Measurements from ENCODE around the gene PATJ. TPM values are rescaled to one million over a fixed set of nuclear protein-coding genes. Genes with fewer than 3 reads are reported as not detected.

The PATJ gene
- total and polyA plus RNA-seq, 2 of the 13 experiments (the other 11 are each of a cell fraction or from before 2014, with no cell fraction given) = 6.2 to 16.8 TPM

GRCh38 chr1:62140666-62141065 is 398.4 kb downstream of the PATJ start:
- WGBS (ENCODE audit: low lambda C conversion rate) = 41% methylated on average over 4 of the region's 4 CpGs

DNA sequence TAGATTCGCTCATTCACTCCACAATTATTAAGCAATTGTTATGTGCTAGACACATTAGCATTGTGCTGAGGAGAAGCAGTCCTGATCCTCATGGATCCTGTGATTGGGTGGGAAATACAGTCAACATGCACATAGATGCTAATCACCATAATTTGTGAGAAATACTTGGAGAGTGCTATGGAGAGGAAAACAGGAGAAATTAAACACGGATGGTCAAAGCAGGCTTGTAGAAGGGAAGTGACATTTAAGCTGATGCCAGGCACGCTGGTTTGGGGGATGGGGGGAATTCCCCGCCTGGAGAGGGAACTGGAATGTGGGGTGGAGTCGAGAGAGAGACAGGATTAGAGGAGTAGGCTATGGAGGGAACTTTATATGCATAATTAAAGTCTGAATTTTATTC is 400.2 kb downstream of the PATJ start:
- ATAC-seq = no peak
- no peak for FAIRE-seq
- H3K9ac ChIP-seq (ENCODE audit: insufficient read depth, low read depth, low read length) = no peak overlapping the region
- no peak overlapping the region for H2AFZ ChIP-seq (ENCODE audit: low read length)
- no peak for TF ChIP-seq TBX3 (IDR thresholded peaks at IDR 0.05; ENCODE audit: borderline replicate concordance)
- no peak for TF ChIP-seq HNRNPH1 (optimal IDR thresholded peaks at IDR 0.05; ENCODE audit: low read depth, low read length)
- no peak for TF ChIP-seq ZNF839 (CRISPR knock-in tag; IDR thresholded peaks at IDR 0.05; ENCODE audit: borderline replicate concordance)
- TF ChIP-seq MIXL1 (CRISPR knock-in tag; IDR thresholded peaks at IDR 0.05) = no peak
- no peak for TF ChIP-seq NCOA5 (CRISPR knock-in tag; IDR thresholded peaks at IDR 0.05)
- TF ChIP-seq, protein P1, sequence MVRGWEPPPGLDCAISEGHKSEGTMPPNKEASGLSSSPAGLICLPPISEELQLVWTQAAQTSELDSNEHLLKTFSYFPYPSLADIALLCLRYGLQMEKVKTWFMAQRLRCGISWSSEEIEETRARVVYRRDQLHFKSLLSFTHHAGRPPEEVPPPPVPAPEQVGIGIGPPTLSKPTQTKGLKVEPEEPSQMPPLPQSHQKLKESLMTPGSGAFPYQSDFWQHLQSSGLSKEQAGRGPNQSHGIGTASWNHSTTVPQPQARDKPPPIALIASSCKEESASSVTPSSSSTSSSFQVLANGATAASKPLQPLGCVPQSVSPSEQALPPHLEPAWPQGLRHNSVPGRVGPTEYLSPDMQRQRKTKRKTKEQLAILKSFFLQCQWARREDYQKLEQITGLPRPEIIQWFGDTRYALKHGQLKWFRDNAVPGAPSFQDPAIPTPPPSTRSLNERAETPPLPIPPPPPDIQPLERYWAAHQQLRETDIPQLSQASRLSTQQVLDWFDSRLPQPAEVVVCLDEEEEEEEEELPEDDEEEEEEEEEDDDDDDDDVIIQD (CRISPR knock-in tag; IDR thresholded peaks at IDR 0.05; ENCODE audit: low read depth) = no peak
- TF ChIP-seq ZNF121 (CRISPR knock-in tag; IDR thresholded peaks at IDR 0.05) = no peak
- TF ChIP-seq, protein P2, sequence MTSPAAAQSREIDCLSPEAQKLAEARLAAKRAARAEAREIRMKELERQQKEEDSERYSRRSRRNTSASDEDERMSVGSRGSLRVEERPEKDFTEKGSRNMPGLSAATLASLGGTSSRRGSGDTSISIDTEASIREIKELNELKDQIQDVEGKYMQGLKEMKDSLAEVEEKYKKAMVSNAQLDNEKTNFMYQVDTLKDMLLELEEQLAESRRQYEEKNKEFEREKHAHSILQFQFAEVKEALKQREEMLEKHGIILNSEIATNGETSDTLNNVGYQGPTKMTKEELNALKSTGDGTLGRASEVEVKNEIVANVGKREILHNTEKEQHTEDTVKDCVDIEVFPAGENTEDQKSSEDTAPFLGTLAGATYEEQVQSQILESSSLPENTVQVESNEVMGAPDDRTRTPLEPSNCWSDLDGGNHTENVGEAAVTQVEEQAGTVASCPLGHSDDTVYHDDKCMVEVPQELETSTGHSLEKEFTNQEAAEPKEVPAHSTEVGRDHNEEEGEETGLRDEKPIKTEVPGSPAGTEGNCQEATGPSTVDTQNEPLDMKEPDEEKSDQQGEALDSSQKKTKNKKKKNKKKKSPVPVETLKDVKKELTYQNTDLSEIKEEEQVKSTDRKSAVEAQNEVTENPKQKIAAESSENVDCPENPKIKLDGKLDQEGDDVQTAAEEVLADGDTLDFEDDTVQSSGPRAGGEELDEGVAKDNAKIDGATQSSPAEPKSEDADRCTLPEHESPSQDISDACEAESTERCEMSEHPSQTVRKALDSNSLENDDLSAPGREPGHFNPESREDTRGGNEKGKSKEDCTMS (CRISPR knock-in tag; conservative IDR thresholded peaks at IDR 0.05) = no peak
- TF ChIP-seq, protein P3, sequence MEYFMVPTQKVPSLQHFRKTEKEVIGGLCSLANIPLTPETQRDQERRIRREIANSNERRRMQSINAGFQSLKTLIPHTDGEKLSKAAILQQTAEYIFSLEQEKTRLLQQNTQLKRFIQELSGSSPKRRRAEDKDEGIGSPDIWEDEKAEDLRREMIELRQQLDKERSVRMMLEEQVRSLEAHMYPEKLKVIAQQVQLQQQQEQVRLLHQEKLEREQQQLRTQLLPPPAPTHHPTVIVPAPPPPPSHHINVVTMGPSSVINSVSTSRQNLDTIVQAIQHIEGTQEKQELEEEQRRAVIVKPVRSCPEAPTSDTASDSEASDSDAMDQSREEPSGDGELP (IDR thresholded peaks at IDR 0.05; ENCODE audit: borderline replicate concordance, low read depth) = no peak
- no peaks in the 10 kb centered on the region for H3K79me2 ChIP-seq (ENCODE audit: insufficient read depth, low read length)
- no peak for DNase-seq (ENCODE audit: low spot score)
- in situ Hi-C loops (cut with HindIII; ENCODE audit: extremely low pct_ligation_motif_present, low pct_unique_long_range_greater_than_20kb) = no loop called here
- H3K9me3 ChIP-seq (ENCODE audit: low read length) = no peaks in the 10 kb centered on the region
- WGBS (ENCODE audit: low lambda C conversion rate) = 75% methylated on average over 5 of the region's 5 CpGs
- no peak overlapping the region for H3K4me2 ChIP-seq (ENCODE audit: low read depth, low read length)
- H3K36me3 ChIP-seq (replicated peaks in 1 of 2; ENCODE audit: control insufficient read depth in 1 of 2, insufficient read depth in 2 of 2, low read length in 2 of 2) = no peaks in the 10 kb centered on the region
- ChIA-PET POLR2A (no interaction called here), CTCF (ENCODE audit: low intra/inter-chr PET ratio, low total read pairs) (no interaction called here)
- H3K27ac ChIP-seq (ENCODE audit: extremely low read length, insufficient read depth, low read length) = no peak overlapping the region
- H4K20me1 ChIP-seq (ENCODE audit: insufficient read depth, low read length) = no peaks in the 10 kb centered on the region
- BruUV-seq (replicated peaks) = no TSS peak
- H3K27me3 ChIP-seq (ENCODE audit: control insufficient read depth in 1 of 2, insufficient read depth in 2 of 2, low read length in 2 of 2) = no peaks in the 10 kb centered on the region
- no peak overlapping the region for H3K4me3 ChIP-seq (replicated peaks in 1 of 3; ENCODE audit: insufficient read depth in 1 of 3, low read depth in 2 of 3, low read length in 3 of 3)
- H3K4me1 ChIP-seq (ENCODE audit: insufficient read depth, low read length) = peaks cover 8% of the 10 kb centered on the region
- intact Hi-C loops (cut with micrococcal nuclease; ENCODE audit: unreplicated experiment) = no loop called here

More at GRCh38 chr1:62140666-62141065, 398.4 kb downstream of the PATJ start:
- BruUV-seq (replicated peaks) = no TSS peak
- H3K79me2 ChIP-seq (ENCODE audit: insufficient read depth, low read length) = no peaks in the 10 kb centered on the region
- H3K4me1 ChIP-seq (ENCODE audit: insufficient read depth, low read length) = peaks cover 8% of the 10 kb centered on the region
- H3K4me3 ChIP-seq (replicated peaks in 1 of 3; ENCODE audit: insufficient read depth in 1 of 3, low read depth in 2 of 3, low read length in 3 of 3) = no peak overlapping the region
- no peaks in the 10 kb centered on the region for H3K27me3 ChIP-seq (ENCODE audit: control insufficient read depth in 1 of 2, insufficient read depth in 2 of 2, low read length in 2 of 2)
- no peak overlapping the region for H3K4me2 ChIP-seq (ENCODE audit: low read depth, low read length)
- H3K9me3 ChIP-seq (ENCODE audit: low read length) = no peaks in the 10 kb centered on the region
- peak; percentile 51; the same call in 2 of the 3 replicates for ATAC-seq
- POLR2A ChIA-PET = no interaction called here
- no peaks in the 10 kb centered on the region for H3K36me3 ChIP-seq (replicated peaks in 1 of 2; ENCODE audit: control insufficient read depth in 1 of 2, insufficient read depth in 2 of 2, low read length in 2 of 2)
- intact Hi-C loops (cut with micrococcal nuclease; ENCODE audit: unreplicated experiment) (no loop called here), in situ Hi-C loops (cut with HindIII; ENCODE audit: extremely low pct_ligation_motif_present, low pct_unique_long_range_greater_than_20kb) (no loop called here)
- TF ChIP-seq HNF4A (CRISPR knock-in tag; IDR thresholded peaks at IDR 0.05) = peak; percentile 51; the same call in 1 of the 2 replicates
- TF ChIP-seq ZZZ3 (CRISPR knock-in tag; IDR thresholded peaks at IDR 0.05; ENCODE audit: borderline replicate concordance) = no peak
- peak; percentile 81 for TF ChIP-seq BCL6 (CRISPR knock-in tag; IDR thresholded peaks at IDR 0.05)
- CTCF ChIA-PET (ENCODE audit: low intra/inter-chr PET ratio, low total read pairs) = no interaction called here
- no peak overlapping the region for H3K9ac ChIP-seq (ENCODE audit: insufficient read depth, low read depth, low read length)
- no peaks in the 10 kb centered on the region for H4K20me1 ChIP-seq (ENCODE audit: insufficient read depth, low read length)
- no peak overlapping the region for H3K27ac ChIP-seq (ENCODE audit: extremely low read length, insufficient read depth, low read length)
- no peak overlapping the region for H2AFZ ChIP-seq (ENCODE audit: low read length)
- DNase-seq (ENCODE audit: low spot score) = no peak
- FAIRE-seq = no peak
